ENCODE measurements around the gene PRG3. TPM values are rescaled to one million over a fixed set of nuclear protein-coding genes. Genes with fewer than 3 reads are reported as not detected.

Gene PRG3, protein sequence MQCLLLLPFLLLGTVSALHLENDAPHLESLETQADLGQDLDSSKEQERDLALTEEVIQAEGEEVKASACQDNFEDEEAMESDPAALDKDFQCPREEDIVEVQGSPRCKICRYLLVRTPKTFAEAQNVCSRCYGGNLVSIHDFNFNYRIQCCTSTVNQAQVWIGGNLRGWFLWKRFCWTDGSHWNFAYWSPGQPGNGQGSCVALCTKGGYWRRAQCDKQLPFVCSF
- total RNA-seq (not detected in 2 replicates), polyA plus RNA-seq (not detected in 2 replicates)

DNA sequence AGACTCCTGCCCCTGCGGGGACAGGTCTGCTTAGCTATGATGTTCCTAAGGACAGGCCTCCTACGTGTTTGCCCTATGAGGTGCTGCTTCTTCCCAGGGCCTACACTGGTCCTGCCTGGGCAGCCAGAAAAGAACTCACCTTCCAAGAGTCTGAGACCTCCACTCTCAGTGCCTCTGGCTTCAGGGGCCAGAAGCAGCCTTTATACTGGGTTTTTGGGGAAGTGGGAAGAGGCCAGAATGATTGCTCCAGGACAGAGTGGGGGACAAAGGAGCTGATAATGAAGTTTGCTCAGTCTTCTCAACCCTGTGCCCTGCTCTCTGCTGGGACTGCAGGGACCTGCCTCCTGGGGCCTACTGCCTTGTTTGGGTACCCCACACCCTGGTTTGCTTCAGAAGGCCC is at the start of gene PRG3:
PRG3 (minus strand) TSS at position 176 of the 400 bp plus-strand sequence. CDS start 442 bp downstream, outside the sequence.
- no peak within 1 kb of the TSS for H3K4me3 ChIP-seq
- TF ChIP-seq CTCF (IDR thresholded peaks at IDR 0.05; ENCODE audit: low read depth, low read length) = no peak
- H3K36me3 ChIP-seq = no peaks in the 10 kb centered on the region
- H3K4me1 ChIP-seq (ENCODE audit: low read depth) = no peaks in the 10 kb centered on the region
- no peak for DNase-seq (ENCODE audit: low read depth in 1 of 2, low spot score in 1 of 2)
- no peak within 1 kb of the TSS for H3K27ac ChIP-seq
- no peaks in the 10 kb centered on the region for H3K9me3 ChIP-seq (ENCODE audit: low read depth)
- H3K27me3 ChIP-seq = no peaks in the 10 kb centered on the region

GRCh38 chr11:57429946-57430345 is 49.0 kb upstream of the PRG3 start:
- Histone ChIP-seq H3K4me3 (no peak overlapping the region), H3K4me1 (ENCODE audit: low read depth) (no peaks in the 10 kb centered on the region), H3K36me3 (no peaks in the 10 kb centered on the region), H3K27me3 (peaks cover 2% of the 10 kb centered on the region), H3K27ac (no peak overlapping the region), H3K9me3 (ENCODE audit: low read depth) (no peaks in the 10 kb centered on the region)
- TF ChIP-seq CTCF (IDR thresholded peaks at IDR 0.05; ENCODE audit: low read depth, low read length) = no peak
- no peak for DNase-seq (ENCODE audit: low read depth in 1 of 2, low spot score in 1 of 2)

DNA sequence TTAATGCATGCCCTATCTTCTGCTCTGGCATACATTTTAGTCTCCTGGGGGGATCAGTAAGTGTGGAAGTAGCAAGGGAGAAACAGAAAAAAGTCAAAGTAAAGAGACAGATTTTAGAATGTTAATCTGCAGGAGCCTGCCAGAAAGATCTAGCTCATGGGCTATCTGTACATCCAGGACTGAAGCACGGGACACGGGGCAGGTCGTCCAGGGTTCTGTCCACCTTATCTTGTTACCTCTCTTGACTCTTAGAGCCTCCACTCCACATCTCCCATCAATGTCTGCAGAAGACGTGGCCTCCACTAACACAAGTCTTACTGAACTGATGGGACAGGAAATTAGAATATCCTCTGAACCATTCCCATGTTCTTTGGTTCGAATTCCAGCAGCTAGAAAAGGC is 47.7 kb upstream of the PRG3 start:
- no peak for TF ChIP-seq CTCF (IDR thresholded peaks at IDR 0.05; ENCODE audit: low read depth, low read length)
- Histone ChIP-seq H3K36me3 (no peaks in the 10 kb centered on the region), H3K4me3 (no peak overlapping the region), H3K27ac (no peak overlapping the region), H3K27me3 (peaks cover 2% of the 10 kb centered on the region), H3K4me1 (ENCODE audit: low read depth) (no peaks in the 10 kb centered on the region), H3K9me3 (ENCODE audit: low read depth) (no peaks in the 10 kb centered on the region)
- DNase-seq (ENCODE audit: low read depth in 1 of 2, low spot score in 1 of 2) = no peak

GRCh38 chr11:57427727-57428082 is 46.8 kb upstream of the PRG3 start:
- Histone ChIP-seq H3K36me3 (no peaks in the 10 kb centered on the region), H3K4me3 (no peak overlapping the region), H3K27ac (no peak overlapping the region), H3K4me1 (ENCODE audit: low read depth) (no peaks in the 10 kb centered on the region), H3K9me3 (ENCODE audit: low read depth) (no peaks in the 10 kb centered on the region), H3K27me3 (peaks cover 2% of the 10 kb centered on the region)
- peak in 1 of 2 donors; percentile 94 for DNase-seq (ENCODE audit: low read depth in 1 of 2, low spot score in 1 of 2)
- TF ChIP-seq CTCF (IDR thresholded peaks at IDR 0.05; ENCODE audit: low read depth, low read length) = no peak

DNA sequence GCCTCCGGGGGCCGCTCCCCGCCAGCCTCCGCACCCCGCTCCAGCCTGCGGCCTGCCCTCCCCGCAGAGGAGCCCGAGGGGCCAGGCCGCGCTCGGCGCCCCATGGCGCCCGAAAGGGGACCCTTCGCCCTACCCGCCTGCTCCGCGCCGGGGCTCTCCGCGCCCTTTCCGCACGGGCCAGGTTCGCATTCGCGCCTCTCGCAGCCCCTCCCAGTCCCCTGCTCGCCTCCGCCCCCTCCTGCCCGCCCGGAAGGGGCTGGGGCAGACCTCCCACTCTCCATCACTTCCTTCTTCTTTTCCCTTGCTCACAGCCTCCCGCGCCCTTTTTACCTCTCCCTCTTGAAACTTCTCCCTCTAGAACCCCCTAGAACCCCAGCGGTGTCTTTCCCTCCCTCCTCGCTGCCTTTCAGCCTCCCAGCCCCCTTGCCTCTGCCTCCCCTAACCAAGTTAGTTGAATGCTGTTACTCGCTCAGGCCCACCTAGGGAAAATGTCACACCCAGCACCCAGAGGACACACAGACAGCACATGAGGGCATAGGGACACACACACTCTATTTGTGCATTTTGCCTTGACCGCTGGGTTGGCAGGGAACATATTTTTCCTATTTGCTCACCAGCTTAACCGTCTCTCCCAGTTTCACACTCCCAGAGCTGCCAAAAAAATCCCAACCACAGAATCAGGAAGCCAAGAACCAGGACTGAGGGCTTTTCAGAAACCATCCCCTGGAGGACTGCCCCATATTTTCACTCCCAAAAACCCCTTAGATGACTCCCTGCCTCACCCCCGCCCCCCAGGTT is 46.2 kb upstream of the PRG3 start, which contains the start of gene SLC43A3:
SLC43A3 (minus strand) TSS at position 193 of the 798 bp plus-strand sequence. CDS start 949 bp downstream, outside the sequence.
- Histone ChIP-seq H3K4me1 (ENCODE audit: low read depth) (no peaks in the 10 kb centered on the region), H3K27ac (no peak within 1 kb of the TSS), H3K27me3 (peaks cover 2% of the 10 kb centered on the region), H3K36me3 (no peaks in the 10 kb centered on the region), H3K4me3 (peak within 1 kb of the TSS; percentile 21), H3K9me3 (ENCODE audit: low read depth) (no peaks in the 10 kb centered on the region)
- peak; percentile 36 to 96 for DNase-seq (ENCODE audit: low read depth in 1 of 2, low spot score in 1 of 2)
- no peak for TF ChIP-seq CTCF (IDR thresholded peaks at IDR 0.05; ENCODE audit: low read depth, low read length)

Measured in cardiac muscle cell (in vitro differentiated cells and primary cell).